ENCODE results near the gene SPDYE1.
"Not testable (repeated sequence)": the region's sequence is repeated elsewhere in the genome, so short reads cannot be mapped to it uniquely, and the experiment has no call there.

The SPDYE1 gene

DNA sequence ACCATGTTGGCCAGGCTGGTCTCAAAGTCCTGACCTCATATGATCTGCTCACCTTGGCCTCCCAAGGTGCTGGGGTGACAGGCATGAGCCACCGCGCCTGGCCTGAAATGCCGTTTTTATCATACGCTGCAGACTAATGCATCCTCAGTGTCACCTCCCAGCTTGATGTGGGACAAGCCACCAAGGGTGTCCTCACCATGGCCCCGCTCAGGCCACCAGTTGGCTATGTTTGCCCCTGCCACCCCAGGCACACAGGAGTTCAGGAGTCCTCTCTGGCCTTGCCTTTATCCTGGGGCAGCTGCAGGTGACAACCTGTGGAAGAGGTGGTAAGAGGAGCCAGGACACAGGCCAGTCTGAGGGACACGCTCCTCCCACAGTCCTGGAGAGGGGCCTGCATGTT lies 3.0 kb upstream of the SPDYE1 start:
- FAIRE-seq, result not testable (repeated sequence)

DNA sequence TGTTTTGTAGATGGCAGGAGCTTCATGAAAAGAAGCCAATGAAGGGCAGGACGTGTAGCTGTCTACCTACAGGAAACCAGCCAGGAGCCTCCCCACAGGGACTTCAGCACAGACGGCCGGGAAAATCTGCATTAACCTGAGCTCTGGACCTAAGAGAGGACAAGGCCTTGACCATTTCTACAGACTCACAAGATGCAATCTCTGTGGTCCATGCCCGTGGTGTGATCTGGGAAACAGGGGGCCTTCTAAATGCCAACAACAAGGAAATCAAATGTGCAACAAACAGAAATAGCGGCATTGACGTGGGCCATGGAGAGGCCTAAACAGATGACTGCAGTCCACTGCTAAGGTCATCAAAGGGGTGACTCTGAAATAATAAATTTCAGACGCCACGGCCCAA lies 14.4 kb downstream of the SPDYE1 start:
- FAIRE-seq, result not testable (repeated sequence)

DNA sequence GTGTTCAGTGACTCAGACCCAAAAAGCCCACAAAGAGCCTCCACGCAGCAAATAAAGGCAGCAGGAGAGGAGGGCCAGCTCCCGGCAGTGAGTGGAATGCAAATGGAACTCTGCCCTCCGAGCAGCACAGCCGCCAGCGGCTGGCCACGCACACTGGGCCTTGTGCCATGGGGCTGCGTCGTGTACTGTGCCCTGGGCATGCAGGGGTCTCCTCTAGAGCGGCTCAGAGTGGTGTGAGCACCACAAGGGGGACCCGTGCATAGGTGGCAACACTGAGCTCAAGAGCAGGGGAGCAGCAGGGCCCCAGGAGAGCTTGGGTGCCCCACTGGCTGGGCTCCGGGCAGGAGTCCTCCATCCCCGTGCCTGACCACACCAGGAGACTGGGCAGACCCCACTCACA lies 17.4 kb downstream of the SPDYE1 start:
- not testable (repeated sequence) for FAIRE-seq

- FAIRE-seq, result not testable (repeated sequence)
These were observed 21.4 kb downstream of the SPDYE1 start for GRCh38 chr7:44018857-44019807.

DNA sequence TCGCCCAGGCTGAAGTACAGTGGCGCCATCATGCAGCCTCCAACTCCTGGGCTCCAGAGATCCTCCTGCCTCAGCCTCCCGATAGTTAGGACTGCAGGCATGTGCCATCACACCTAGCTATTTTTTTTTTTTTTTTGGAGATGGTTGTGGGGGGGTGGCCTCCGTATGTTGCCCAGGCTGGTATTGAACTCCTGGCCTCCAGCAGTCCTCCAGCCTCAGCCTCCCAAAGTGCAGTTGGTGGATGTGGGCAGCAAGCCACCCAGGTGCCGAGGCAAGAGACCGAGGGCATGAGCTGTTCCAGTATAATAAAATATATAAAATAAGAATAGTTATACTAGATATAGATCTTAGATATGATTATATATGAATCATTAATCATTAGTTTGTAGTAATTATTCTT lies 22.1 kb downstream of the SPDYE1 start:
- not testable (repeated sequence) for FAIRE-seq

- FAIRE-seq, result not testable (repeated sequence)
These were observed 24.4 kb downstream of the SPDYE1 start for GRCh38 chr7:44022069-44022468.

DNA sequence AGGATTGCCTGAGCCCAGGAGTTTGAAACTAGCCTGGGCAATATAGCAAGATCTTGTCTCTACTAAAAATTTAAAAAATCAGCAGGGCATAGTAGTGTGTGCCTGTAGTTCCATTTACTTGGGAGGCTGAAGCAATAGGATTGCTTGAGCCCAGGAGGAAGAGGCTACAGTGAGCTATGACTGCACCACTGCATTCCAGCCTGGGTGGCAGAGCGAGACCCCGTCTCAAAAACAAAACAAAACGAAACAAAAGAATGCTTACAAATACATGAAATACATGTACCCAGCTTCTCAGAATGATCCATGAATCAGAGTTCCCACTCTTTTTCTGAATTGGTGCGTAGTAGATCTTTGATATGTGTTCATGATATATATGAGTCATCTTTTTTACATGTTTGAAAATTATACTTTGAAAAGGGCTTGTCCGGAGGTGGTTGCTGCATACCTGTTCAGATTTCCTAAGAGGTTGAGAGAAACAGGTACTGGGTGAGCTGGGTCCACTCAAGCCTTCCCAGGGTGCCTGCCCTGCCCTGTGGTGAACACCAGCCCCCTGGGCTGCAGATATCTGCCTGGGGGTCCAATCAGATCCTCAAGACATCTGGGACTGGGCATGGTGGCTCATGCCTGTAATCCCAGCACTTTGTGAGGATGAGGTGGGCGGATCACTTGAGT lies 25.2 kb downstream of the SPDYE1 start:
- not testable (repeated sequence) for FAIRE-seq

DNA sequence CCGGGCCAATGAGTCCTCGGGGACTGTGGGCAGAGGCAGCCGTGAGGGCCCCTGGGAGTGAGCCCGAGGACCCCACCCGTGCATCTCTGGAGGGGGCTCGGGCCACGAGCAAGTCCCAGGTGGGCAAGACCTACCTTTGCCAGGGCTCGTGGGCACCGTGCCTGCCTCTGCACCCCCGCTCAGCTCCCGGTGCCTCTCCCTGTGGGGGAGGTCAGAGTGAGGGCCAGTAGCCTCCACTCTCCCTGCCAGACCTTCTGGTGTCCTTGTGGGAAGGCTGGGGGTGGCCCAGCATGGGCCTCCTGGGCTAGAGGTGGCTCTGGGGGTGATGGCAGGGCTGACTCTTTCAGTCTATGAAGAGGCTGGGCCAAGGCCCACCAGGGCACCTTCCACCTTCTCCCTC lies 31.7 kb downstream of the SPDYE1 start:
- not testable (repeated sequence) for FAIRE-seq

- FAIRE-seq, result not testable (repeated sequence)
These were observed 32.3 kb downstream of the SPDYE1 start for GRCh38 chr7:44030029-44030428.

DNA sequence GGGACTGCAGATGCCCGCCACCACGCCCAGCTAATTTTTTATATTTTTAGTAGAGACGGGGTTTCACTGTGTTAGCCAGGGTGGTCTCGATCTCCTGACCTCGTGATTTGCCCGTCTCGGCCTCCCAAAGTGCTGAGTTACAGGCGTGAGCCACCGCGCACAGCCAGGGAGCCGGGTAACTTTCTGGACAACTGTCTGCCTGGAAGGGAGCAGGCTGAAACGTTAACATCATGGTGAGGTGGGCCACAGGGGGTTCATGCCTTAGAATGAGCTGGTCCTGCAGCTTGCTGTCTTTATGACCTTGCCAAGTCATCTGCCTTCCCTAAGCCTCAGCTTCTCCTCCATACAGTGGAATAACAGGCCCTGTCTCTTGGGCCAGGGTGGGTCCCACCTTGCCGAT lies 33.6 kb downstream of the SPDYE1 start:
- FAIRE-seq, result not testable (repeated sequence)

GRCh38 chr7:44032031-44032430 lies 34.3 kb downstream of the SPDYE1 start:
- FAIRE-seq, result not testable (repeated sequence)

DNA sequence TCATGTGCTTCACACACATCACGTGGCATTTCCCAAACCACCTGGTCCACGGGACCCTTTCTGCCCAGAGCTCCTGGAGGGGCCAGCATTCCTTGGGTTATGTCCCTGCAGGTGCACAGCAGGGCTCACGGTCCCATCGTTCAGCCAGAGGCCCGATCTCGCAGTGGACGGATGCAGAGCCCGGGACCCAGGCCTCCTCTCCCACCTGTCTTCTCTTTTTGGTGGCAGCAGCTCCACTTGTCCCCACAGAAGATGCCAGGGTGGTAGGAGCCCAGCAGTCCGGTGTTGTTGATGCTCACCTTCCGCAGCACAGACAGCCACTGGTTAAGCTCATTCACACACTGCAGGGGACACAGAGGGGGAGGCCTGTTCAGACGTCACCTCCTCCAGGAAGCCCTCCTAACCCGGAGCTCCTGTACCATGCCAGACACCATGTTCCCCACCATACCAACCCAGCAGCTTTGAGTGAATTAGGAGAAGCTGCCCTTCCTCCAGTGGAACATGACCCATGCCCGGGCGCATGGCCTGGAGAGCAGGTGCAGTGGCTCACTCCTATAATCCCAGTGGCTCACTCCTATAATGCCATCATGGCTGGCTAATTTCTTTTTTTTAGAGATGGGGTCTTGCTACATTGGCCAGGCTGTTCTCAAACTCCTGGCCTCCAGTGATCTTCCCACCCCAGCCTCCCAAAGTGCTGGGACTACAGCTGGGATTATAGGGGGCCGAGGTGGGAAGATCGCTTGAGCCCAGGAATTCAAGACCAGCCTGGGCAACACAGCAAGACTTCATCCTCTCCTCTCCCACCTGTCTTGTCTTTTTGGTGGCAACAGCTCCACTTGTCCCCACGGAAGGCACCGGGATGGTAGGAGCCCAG lies 36.5 kb downstream of the SPDYE1 start:
- FAIRE-seq, result not testable (repeated sequence)

- FAIRE-seq, result not testable (repeated sequence)
These were observed 38.7 kb downstream of the SPDYE1 start for GRCh38 chr7:44036364-44036763.

DNA sequence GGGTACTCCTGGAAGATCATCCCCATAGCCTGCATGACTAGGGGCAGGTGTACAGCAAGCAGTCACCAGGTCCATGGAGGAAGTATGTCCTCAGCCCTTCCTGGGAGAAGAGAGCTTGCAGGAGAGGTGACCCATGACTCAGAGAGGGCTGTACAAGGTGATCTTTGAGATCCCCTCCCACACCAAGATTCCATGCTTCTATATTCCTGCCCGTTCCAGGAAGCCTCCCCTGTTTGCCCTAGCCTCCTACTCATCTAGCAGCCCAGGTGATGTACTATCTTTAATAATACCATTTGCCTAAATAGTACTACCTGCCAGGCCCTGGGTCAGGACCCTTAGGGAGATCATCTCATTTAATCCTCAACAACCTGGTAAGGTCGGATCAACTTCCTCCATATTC lies 40.3 kb downstream of the SPDYE1 start:
- not testable (repeated sequence) for FAIRE-seq

GRCh38 chr7:44038553-44038952 lies 40.9 kb downstream of the SPDYE1 start:
- not testable (repeated sequence) for FAIRE-seq

DNA sequence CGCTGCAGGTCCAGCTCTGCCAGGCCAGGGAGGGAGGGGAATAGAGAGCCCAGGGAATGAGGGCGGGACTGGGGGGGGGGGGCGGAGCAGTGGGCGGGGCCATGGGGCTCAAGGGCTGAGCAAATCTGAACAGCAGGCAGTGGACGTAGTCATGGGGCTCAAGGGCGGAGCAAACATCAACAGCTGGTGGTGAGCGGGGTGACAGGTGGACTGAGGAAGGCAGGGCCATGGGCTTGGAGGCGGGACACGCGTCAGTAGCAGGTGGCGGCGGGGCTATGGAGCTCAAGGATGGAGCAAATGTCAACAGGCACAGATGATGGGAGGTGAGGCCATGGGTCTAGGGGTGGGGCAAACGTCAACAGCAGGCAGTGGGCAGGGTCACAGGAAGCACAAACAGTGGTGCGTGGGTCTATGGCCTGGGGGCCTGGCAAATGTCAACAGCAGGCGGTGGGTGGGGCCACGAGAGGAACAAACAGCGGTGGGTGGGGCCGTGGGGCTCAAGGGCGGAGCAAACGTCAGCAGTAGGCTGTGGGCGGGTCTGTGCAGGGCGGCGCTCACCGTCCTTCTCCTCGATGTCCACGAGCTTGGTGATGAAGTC lies 41.4 kb downstream of the SPDYE1 start:
- not testable (repeated sequence) for FAIRE-seq

DNA sequence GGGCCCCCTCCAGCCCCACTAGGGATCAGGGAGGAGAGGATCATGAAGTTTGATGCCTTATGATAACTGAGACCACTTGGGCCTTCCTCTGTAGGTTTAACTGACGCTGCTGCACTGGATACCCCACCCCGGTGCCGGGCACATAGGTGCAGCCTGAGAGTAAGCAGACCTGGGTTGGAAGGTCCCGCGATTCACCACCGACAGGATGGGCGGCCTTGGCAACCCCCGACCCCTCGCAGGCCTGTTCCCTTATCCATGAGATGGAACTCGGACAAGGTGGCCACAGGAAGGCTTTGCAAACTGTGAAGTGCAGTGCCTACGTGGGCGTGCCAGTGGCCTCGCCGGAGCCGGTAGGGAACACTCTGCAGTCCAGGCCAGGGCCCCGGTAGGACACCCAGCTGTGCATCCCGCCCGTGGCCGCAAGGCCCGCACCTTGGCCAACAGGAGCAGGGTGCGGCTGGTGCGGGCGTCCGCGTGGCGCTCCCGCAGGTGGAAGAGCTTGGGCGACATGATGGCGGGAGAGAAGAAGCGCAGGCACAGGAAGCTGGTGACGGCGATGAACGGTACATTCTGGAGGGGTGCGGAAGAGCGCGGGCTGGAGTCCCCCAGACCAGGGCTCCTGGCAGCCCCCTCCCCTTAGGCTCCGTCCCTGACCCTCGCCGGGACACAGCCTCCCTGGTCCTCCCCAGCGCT lies 42.2 kb downstream of the SPDYE1 start:
- FAIRE-seq, result not testable (repeated sequence)

- FAIRE-seq, result not testable (repeated sequence)
These were observed 42.8 kb downstream of the SPDYE1 start for GRCh38 chr7:44040493-44040891.

DNA sequence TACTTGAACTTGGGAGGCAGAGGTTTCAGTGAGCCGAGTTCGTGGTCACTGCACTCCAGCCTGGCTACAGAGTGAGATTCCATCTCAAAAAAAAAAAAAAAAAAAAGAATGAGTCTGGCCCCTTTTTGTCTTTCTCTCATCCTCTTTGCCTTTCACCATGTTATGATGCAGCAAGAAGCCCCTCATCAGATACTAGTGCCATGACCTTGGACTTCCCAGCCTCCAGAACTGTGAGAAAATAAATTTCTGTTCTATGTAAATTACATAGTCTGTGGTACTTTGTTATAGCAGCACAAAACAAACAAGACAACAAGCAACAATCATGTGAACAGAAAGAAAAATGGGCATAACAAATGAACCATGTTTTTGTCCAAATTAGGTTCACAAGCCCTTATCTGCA lies 44.5 kb downstream of the SPDYE1 start:
- no peak for FAIRE-seq

- FAIRE-seq, result no peak
These were observed 46.2 kb downstream of the SPDYE1 start for GRCh38 chr7:44043902-44044301.

- no peak for FAIRE-seq
These were observed 46.9 kb downstream of the SPDYE1 start, which contains the start of gene DBNL for GRCh38 chr7:44044315-44045225. Gene DBNL, plus strand, starts transcription at chr7:44044702. Its CDS starts 36 bp downstream, at chr7:44044738.
